ENCODE data around the gene AK3.
A peak's percentile ranks its signal among the peaks of the same experiment; 100 is the strongest.

AK3 gene

DNA sequence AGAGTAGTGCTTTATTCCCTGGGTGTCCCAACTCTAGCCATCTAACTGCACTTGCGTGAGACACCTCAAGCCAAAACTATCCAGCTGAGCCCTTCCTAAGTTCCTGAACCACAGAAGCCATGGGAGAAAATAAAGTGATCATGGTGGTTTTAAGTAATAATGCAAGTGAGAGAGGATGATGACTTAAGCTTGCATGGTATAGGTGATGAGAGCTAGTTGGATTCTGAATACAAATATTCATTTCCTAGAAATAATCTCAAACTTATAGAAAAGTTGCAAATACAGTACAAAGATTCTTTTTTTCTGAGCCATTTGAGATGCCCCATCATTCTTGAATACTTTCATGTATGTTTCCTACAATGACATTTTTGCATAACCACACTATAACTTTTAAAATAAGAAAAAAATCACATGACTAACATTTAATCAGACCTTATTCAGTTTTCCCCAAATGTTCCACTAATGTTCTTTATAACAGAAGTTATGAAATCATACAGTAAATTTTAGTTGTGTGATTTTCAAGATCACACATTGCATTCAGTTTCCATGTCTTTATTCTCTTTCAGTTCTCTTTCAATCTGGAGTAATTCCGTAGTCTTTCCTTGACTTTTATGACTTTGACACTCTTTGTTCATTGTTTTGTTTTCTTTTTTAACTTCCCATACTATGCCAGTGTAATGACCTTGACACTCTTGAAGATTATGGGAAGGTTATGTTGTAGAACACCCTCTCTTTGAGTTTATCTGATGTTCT is 5.5 kb upstream of the AK3 start:
- no peak for DNase-seq

DNA sequence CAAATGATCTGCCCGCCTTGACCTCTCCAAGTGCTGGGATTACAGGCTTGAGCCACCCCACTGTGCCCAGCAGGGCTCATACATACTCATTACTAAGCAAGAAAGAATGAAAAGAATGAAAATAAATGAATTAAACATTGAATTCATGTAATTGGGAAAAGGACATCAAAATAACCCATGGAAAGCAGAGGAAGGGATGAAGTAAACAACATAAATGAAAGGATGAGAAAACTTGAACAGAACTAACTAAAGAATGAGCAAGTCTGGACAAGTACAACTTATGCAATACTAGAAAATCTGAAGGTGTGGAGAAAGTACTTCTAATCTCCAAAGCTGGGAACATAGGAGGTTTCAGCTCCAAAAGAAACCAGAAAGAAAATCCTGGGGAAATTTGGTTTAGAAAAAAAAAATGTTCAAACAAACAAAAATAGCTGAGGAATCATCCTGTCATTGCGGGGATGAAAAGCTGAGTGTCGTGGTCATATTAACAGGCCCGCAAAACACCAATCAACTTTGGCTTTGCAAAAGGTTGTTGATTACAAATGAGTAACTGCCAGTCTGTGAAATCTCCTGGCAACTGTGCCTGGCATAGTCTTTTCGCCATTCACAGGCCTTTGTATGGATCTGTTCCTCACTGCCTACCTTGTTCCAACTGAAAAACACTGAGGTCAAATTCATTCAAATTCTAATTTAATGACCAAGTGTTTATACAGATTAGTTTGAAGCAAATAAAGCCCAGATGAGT is 2.3 kb upstream of the AK3 start:
- peak in 1 of 2 experiments; percentile 26 for DNase-seq

GRCh38 chr9:4742246-4742645 is 1.2 kb upstream of the AK3 start:
- no peak for DNase-seq

- DNase-seq = no peak
Measured at GRCh38 chr9:4741365-4742089, 525 bp upstream of the AK3 start.

DNA sequence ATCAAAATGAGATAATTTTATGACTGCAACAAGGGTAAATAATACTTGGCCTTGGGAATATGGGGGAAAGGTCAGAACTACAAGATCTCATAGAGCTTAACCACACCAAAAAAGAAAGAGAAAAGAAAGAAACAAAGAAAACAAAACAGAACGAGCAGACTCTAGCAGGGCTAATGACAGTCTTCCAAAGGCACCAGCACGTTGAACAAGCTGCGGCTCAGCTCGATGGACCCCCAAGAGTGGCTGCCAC is 689 bp downstream of the AK3 start:
- peak in 1 of 2 experiments; percentile 28 for DNase-seq

GRCh38 chr9:4739587-4740387 is 1.2 kb downstream of the AK3 start:
- DNase-seq = no peak

DNA sequence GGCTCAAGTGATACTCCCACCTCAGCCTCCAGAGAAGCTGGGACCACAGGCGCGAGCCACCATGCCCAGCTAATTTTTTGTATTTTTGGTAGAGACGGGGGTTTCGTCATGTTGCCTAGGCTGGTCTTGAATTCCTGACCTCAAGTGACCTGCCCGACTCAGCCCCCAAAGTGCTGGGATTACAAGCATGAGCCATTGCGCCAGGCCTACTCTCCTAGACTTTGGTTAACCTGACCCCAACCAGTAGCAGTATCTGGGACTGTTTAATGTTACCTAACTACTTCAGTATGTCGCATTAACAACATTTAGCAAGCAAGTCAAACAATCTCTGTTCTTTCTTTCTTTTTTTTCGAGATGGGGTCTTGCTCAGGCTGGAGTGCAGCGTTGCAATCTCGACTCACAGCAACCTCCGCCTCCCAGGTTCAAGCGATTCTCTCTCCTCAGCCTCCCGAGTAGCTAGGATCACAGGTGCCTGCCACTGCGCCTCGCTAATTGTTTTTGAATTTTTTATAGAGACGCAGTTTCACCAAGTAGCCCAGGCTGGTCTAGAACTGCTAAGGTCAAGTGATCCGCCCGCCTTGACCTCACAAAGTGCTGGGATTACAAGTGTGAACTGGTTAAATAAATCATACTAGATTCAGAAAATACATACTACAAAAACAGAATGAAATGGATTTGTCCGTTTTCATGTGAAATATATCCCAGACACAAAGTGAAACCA is 2.0 kb downstream of the AK3 start:
- no peak for DNase-seq

DNA sequence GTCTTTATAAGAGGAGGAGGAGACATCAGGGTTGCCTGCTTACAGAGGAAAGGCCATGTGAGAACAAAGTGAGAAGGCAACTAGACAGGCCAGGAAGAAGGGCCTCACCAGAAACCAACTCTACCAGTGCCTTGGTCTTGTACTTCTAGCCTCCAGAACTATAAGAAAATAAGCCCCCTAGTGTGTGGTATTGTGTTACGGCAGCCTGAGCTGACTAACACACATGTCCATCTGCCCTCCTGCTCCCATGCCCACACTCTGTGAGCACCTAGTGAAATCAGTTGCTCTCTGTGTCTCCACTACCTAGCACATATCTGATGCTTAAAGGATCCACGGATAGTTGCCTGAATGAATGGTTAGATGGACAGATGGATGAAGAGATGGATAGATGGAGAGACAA is 6.9 kb downstream of the AK3 start:
- DNase-seq = no peak

- no peak for DNase-seq
Measured at GRCh38 chr9:4732890-4733289, 8.1 kb downstream of the AK3 start.

DNA sequence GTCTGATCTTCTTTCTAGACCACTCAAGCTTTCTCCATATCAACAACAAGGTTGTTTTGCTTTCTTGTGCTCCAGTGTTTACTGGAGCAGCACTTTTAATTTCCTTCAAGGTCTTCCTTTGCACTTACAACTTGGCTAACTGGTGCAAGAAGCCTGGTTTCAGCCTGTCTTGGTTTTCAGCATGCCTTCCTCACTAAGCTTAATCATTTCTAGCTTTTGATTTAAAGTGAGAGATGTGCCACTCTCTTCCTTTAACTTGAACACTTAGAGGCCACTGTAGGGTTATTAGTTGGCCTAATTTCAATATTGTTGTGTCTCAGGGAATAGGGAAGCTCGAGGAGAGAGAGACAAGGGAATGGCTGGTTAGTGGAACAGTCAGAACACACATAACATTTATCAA is 13.4 kb downstream of the AK3 start:
- no peak for DNase-seq

GRCh38 chr9:4725706-4726442 is 15.1 kb downstream of the AK3 start:
- no peak for DNase-seq

GRCh38 chr9:4721736-4722135 is 19.3 kb downstream of the AK3 start:
- DNase-seq = no peak

GRCh38 chr9:4718911-4719310 is 22.1 kb downstream of the AK3 start:
- no peak for DNase-seq

DNA sequence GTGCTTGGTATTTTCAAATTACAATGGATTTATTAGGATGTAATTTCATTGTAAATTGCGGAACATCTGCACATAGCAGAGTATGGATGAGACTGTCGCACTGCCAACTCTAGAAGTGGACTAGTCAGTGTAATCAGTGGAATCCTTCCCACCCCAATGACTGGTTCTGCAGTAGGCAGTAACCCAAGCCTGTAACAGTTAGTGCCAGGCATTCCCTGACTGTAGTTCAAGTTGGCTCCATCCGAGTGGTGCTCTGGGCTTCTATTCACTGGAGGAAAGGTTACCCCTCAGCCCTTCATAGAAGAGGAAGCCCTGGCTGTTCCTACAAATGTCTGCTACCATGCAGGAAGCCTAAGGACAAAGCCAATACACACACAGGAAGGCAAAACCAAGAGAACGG is 23.2 kb downstream of the AK3 start:
- no peak for DNase-seq

DNA sequence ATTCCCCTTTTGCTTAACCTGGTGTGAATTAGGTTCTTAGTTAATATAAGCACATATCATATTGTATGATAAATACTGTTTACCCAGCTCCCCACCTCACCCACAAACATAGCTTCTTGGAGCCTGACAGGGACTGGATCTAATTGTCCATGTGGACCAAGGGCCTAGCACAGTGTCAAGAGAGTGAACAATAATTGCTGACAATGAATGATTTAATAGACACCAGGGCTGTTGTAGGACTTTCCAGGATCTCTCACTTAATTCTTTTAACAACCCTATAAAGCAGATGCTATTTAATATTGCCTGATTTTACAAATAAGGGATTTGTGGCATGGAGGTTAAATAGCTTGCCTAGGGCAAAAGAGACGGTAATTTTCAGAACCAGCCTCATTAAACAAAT is 24.8 kb downstream of the AK3 start:
- DNase-seq = no peak

DNA sequence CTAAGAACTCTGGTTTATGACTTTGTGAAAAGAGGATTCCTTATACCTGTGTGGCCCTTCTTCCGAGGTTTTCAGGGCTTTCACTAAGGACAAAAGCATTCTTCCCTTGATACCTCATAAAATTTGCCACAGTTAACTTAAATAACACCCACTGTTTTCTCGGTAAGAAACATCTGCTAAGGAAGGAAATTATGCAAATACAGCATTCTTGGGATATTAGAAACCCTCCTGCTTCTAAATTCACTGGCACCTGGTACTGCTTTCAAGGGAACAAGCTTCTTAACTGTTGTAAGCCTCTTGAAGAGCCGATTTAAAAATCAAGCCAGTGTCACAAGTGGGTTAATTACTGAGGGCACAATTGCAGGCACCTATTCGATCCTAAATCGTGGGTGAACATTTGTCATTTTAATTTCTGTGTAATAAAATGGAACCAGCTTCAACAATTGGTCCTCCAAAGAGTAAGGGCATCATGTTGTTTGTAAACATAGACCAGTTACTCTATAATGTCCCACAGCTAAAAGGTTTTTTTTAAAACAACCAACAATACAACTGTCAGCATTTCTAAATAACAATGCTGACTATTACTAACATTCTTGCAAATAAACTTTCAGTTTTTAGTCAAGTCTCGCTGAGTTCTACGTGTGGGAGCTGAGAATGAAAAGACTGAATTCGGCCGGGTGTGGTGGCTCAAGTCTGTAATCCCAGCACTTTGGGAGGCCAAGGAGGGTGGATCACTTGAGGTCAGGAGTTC is 26.6 kb downstream of the AK3 start:
- DNase-seq = no peak

DNA sequence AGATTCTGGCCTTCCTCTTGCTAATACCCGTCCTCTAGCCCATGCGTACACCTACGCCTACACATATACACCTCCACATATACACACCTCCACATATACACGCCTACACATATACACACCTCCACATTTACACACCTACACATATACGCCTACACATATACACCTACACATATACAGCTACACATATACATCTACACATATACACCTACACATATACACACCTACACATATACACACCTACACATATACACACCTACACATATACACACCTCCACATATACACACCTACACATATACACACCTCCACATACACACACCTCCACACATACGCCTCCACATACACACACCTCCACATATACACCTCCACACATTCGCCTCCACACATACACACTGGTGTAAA is 27.2 kb downstream of the AK3 start:
- no peak for DNase-seq

GRCh38 chr9:4709380-4709779 is 31.6 kb downstream of the AK3 start:
- no peak for DNase-seq

GRCh38 chr9:4706971-4707622 is 33.9 kb downstream of the AK3 start:
- no peak for DNase-seq

DNA sequence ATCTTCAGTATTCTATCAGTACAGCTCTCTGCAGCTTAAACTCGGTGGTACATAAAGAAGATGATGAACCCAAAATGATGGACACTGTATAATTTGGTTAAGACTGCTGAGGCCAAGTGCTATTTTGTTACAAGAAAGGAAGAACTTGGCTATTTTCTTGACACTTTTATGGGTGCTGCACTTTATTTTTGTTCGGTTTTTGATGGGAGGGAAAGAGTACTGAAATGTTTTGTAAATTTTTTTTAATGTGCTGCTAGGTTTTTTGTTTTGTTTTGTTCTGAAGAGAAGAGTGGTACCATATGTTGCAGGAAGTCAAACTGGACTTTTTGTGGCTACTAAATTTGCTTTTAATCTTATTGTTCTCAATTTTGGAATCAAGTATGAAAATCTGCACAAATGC is 35.0 kb downstream of the AK3 start:
- no peak for DNase-seq

GRCh38 chr9:4704129-4704528 is 36.9 kb downstream of the AK3 start:
- no peak for DNase-seq
